HFFc6 (cell line): Measurements from ENCODE around the gene FAF2. TPM values are rescaled to one million over a fixed set of nuclear protein-coding genes. Genes with fewer than 3 reads are reported as not detected.

Experiments used
- DNase-seq: peaks from one replicate; pipeline ENCODE4 v3.0.0-alpha.2; 2018
- H3K27ac Mint-ChIP-seq: 2 replicates; pipeline ENCODE4 v1.8.0; 2020; ENCODE audit warnings: mild to moderate bottlenecking, mixed read lengths
- H3K27me3 Mint-ChIP-seq: 2 replicates; pipeline ENCODE4 v1.8.0; 2021; ENCODE audit warnings: mild to moderate bottlenecking, moderate library complexity, mixed read lengths; ENCODE audit not compliant: insufficient read depth
- H3K36me3 Mint-ChIP-seq: 2 replicates; pipeline ENCODE4 v1.8.0; 2021; ENCODE audit warnings: low read depth, mixed read lengths
- H3K4me1 Mint-ChIP-seq: 2 replicates; pipeline ENCODE4 v1.8.0; 2020; ENCODE audit warnings: low read depth, mixed read lengths
- H3K4me3 Mint-ChIP-seq: 2 replicates; pipeline ENCODE4 v1.8.0; 2020; ENCODE audit warnings: mild to moderate bottlenecking, moderate library complexity, mixed read lengths
- H3K9me3 Mint-ChIP-seq: 2 replicates; pipeline ENCODE4 v1.8.0; 2020; ENCODE audit warnings: mild to moderate bottlenecking, mixed read lengths
- total RNA-seq, 6 experiments: library from RNA; stranded (reverse); fragmentation: NEBNext Ultra II Directional; extraction: Animal tissue kit (Norgen Biotek cat#: 25700); gene quantifications; 2 replicates in 1 of 6; 3 replicates in 5 of 6; pipeline ENCODE4 v1.2.3, GENCODE V29; 2021
- TF ChIP-seq, protein P1 (sequence below): fragments of 200-600 bp; sonication (generic); IDR thresholded peaks from 2 replicates; pipeline ENCODE4 v1.5.0; 2021; ENCODE audit warnings: antibody characterized with exemption, mild to moderate bottlenecking

FAF2 gene
- total RNA-seq, 6 experiments from 2014 or later, result 43.4 to 53.1 (median 49.3) TPM

DNA sequence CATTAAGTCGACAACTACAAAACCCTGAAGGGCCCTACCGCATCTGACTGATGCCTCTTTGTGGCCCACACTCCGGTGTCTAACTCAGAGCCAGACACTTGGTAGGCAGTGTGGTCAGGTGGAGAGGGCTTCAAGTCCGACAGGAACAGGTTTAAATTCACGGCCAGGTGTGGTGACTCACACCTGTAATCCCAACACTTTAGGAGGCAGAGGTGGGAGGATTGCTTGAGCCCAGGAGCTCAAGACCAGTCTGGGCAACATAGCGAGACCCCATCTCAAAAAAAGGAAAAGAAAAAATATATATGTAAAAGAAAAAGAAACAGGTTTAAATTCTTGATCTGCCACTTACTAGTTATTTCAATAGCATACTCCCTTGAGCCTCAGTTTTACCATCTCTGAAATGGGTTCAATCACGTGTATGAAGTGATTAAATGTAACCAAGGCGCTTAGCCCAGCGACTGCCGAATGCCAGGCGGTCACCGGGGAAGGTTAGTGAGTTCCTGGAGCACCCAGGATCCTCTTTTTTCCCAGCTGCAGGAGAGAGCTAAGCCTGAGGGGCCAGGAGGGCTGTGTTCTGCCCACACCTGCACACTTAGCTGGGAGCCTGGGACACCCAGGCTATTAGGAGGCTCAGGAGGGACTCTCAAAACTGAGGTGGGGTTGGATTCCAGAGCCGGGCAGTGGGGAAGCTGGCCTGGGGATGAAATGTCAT lies 32.8 kb upstream of the FAF2 start:
- peak overlapping the region; percentile 84 for H3K27ac Mint-ChIP-seq
- DNase-seq, result no peak
- H3K27me3 Mint-ChIP-seq, result peaks cover 10% of the 10 kb centered on the region
- peaks cover 16% of the 10 kb centered on the region for H3K36me3 Mint-ChIP-seq
- no peaks in the 10 kb centered on the region for H3K9me3 Mint-ChIP-seq
- peaks cover 59% of the 10 kb centered on the region for H3K4me1 Mint-ChIP-seq
- peak overlapping the region; percentile 94 for H3K4me3 Mint-ChIP-seq
- TF ChIP-seq, protein P1, sequence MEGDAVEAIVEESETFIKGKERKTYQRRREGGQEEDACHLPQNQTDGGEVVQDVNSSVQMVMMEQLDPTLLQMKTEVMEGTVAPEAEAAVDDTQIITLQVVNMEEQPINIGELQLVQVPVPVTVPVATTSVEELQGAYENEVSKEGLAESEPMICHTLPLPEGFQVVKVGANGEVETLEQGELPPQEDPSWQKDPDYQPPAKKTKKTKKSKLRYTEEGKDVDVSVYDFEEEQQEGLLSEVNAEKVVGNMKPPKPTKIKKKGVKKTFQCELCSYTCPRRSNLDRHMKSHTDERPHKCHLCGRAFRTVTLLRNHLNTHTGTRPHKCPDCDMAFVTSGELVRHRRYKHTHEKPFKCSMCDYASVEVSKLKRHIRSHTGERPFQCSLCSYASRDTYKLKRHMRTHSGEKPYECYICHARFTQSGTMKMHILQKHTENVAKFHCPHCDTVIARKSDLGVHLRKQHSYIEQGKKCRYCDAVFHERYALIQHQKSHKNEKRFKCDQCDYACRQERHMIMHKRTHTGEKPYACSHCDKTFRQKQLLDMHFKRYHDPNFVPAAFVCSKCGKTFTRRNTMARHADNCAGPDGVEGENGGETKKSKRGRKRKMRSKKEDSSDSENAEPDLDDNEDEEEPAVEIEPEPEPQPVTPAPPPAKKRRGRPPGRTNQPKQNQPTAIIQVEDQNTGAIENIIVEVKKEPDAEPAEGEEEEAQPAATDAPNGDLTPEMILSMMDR, result no peak

DNA sequence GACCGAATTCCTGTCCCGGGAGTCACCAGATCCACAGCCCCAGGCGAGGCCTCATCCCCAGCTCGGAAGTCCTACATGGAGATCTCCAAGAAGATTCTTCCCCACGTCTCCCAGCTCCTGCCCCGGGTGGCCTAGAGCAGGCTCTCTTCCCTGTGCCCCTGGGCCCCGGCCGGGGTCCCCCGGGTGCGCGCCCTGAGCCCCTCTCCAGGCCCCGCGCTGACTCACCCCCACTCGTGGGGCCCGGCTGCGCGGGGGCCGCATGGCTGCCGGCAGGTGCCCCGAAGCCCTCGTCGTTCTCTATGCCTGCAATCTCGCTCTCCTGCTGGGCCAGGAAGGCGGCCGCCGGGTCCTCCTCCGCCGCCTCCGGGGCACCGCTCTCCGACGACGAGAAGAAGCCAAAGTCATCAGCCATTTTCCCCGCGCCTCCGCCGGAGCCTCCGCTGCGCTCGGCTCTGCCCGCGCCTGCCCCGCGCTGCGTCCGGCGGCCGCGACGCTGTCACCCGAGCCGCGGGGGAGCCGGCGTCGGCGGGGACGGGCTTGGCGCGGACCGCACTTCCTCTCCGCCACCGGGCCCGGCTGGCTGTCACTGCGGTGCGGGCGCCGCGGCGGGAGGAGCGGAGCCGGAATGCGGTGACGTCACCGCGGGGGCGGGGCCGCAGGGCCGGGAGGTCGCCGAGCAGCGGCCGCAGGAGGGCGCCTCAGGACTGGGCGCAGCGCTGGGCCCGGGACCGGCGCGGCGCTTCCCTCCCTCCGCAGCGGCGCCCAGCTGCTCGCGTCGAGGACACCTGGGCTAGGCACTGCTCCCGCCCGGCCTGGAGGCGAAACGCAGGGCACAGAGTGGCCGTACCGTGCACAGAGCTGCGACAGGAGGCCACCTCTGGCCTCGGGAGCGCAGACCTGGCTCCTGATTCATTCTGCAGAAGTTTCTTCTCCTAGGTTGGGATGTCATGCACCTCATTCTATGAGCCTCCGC lies 31.9 kb upstream of the FAF2 start, which contains the start of gene CLTB:
Gene CLTB, minus strand, starts transcription at position 588 of the 973 bp plus-strand sequence. Its CDS starts 176 bp downstream, at position 412.
- peak within 1 kb of the TSS; percentile 84 for H3K27ac Mint-ChIP-seq
- TF ChIP-seq, protein P1, result peak; percentile 85
- peak; percentile 69 for DNase-seq
- peak within 1 kb of the TSS; percentile 94 for H3K4me3 Mint-ChIP-seq
- peaks cover 52% of the 10 kb centered on the region for H3K4me1 Mint-ChIP-seq
- H3K9me3 Mint-ChIP-seq, result 0 out of 2 replicates have a peak, but pooled peaks cover 3% of the 10 kb centered on the region
- peaks cover 12% of the 10 kb centered on the region for H3K27me3 Mint-ChIP-seq
- peaks cover 12% of the 10 kb centered on the region for H3K36me3 Mint-ChIP-seq

DNA sequence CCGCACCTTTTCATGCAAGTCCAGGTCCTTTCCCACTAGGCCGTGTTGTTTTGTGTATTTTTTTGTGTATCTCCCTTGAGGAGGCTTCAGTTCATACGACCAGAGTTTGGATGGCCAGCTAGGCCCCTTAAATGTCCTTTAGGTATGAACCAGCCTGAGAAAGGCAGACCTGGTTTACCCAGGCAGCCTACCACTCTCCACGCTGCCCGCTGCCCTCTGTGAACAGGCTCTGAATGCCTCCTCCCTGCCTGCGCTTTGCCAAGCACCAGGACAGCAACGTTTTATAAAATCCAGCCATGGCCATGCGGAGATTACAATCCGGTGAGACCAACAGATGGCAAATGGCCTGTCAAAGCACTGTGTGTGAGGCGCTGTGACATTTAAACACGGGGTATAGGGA lies 31.2 kb upstream of the FAF2 start:
- no peak overlapping the region for H3K27ac Mint-ChIP-seq
- H3K4me1 Mint-ChIP-seq, result peaks cover 44% of the 10 kb centered on the region
- TF ChIP-seq, protein P1, result no peak
- H3K4me3 Mint-ChIP-seq, result peak overlapping the region; percentile 74
- H3K27me3 Mint-ChIP-seq, result peaks cover 17% of the 10 kb centered on the region
- H3K9me3 Mint-ChIP-seq, result 0 out of 2 replicates have a peak, but pooled peaks cover 3% of the 10 kb centered on the region
- DNase-seq, result no peak
- H3K36me3 Mint-ChIP-seq, result peaks cover 8% of the 10 kb centered on the region

DNA sequence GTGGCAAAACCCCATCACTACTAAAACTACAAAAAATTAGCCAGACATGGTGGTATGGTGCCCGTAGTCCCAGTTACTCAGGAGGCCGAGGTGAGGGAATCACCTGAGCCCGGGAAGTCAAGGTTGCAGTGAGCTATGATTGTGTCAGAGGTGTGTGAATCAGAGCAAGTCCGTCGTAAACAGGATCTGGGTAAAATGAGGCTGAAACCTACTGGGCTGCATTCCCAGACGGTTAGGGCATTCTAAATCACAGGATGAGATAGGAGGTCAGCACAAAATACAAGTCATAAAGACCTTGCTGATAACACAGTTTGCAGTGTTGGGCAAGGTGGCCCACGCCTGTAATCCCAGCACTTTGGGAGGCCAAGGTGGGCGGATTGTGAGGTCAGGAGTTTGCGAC lies 29.9 kb upstream of the FAF2 start:
- Mint-ChIP-seq H3K4me1 (peaks cover 32% of the 10 kb centered on the region), H3K4me3 (no peak overlapping the region), H3K27me3 (peaks cover 27% of the 10 kb centered on the region), H3K9me3 (0 out of 2 replicates have a peak, but pooled peaks cover 3% of the 10 kb centered on the region), H3K36me3 (peaks cover 8% of the 10 kb centered on the region), H3K27ac (no peak overlapping the region)
- TF ChIP-seq, protein P1, result no peak
- DNase-seq, result no peak

DNA sequence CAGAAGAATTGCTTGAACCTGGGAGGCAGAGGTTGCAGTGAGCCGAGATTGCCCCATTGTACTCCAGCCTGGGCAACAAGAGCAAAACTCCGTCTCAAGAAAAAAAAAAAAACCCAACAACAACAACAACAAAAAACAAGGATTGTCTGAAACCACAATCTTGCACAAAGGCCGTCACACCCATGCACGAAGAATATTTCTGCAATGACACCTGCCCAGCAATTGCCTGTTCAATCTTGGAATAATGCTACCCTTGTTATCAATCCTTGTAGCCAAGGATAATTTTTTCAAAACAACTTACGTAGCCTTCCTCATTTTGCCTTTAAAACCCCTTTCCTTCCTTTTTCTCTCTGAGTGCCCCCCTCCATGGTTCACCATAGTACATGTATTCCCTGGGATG lies 28.1 kb upstream of the FAF2 start:
- Mint-ChIP-seq H3K36me3 (peaks cover 7% of the 10 kb centered on the region), H3K27ac (no peak overlapping the region), H3K27me3 (peaks cover 29% of the 10 kb centered on the region), H3K9me3 (0 out of 2 replicates have a peak, but pooled peaks cover 3% of the 10 kb centered on the region), H3K4me3 (no peak overlapping the region), H3K4me1 (peaks cover 13% of the 10 kb centered on the region)
- DNase-seq, result no peak
- TF ChIP-seq, protein P1, result no peak
